RWPE1 (cell line): ENCODE data around the gene PIK3R2.
A peak's percentile ranks its signal among the peaks of the same experiment; 100 is the strongest.

Source experiments
- CTCF ChIA-PET: fragments of 350-600 bp; sonication (Branson Sonifier 250); formaldehyde crosslinking; extraction: SDS; loops from one replicate; lab custom pipeline; 2021; lab: Yijun Ruan, JAX
- POLR2A ChIA-PET: fragments of 400-600 bp; formaldehyde crosslinking; extraction: SDS; loops from one replicate; lab custom pipeline; 2020; ENCODE audit warnings: antibody characterized with exemption; ENCODE audit not compliant: low non-redundant PET; lab: Yijun Ruan, JAX
- DNase-seq: peaks from one replicate; pipeline ENCODE4 v3.0.0; 2012; ENCODE audit warnings: low spot score
- H3K27ac ChIP-seq: fragments of 450-650 bp; 2 replicates; pipeline ENCODE4 v1.5.1; 2017
- TF ChIP-seq, protein P1 (sequence below): fragments of 450-650 bp; conservative IDR thresholded peaks from 2 replicates; pipeline ENCODE4 v1.5.1; 2017; ENCODE audit warnings: low read depth, mild to moderate bottlenecking

Gene PIK3R2

DNA sequence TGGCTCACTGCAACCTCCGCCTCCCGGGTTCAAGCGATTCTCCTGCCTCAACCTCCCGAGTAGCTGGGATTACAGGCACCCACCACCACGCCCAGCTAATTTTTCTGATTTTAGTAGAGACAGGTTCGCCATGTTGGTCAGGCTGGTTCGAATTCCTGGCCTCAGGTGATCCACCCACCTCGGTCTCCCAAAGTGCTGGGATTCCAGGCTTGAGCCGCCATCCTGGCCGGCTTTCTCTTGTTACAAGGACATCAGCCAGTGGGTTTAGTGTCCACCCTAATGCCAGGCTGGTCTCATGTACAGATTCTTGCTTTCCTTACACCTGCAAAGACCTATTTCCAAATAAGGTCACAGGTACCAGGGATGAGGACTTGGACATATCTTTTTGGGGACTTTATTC, 6.8 kb downstream of the PIK3R2 start:
- TF ChIP-seq, protein P1, sequence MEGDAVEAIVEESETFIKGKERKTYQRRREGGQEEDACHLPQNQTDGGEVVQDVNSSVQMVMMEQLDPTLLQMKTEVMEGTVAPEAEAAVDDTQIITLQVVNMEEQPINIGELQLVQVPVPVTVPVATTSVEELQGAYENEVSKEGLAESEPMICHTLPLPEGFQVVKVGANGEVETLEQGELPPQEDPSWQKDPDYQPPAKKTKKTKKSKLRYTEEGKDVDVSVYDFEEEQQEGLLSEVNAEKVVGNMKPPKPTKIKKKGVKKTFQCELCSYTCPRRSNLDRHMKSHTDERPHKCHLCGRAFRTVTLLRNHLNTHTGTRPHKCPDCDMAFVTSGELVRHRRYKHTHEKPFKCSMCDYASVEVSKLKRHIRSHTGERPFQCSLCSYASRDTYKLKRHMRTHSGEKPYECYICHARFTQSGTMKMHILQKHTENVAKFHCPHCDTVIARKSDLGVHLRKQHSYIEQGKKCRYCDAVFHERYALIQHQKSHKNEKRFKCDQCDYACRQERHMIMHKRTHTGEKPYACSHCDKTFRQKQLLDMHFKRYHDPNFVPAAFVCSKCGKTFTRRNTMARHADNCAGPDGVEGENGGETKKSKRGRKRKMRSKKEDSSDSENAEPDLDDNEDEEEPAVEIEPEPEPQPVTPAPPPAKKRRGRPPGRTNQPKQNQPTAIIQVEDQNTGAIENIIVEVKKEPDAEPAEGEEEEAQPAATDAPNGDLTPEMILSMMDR = no peak
- POLR2A ChIA-PET = interaction anchor here (0.6 kb wide), 1 partner anchor 311 kb away, joined by 3 read pairs; no protein-coding TSS in a partner anchor
- DNase-seq = no peak
- CTCF ChIA-PET = interaction anchor here (0.6 to 2.6 kb wide), 3 partner anchors 47 to 856 kb away, joined by 3 to 8 read pairs (median 4); no protein-coding TSS in a partner anchor
- H3K27ac ChIP-seq = peak overlapping the region; percentile 99

DNA sequence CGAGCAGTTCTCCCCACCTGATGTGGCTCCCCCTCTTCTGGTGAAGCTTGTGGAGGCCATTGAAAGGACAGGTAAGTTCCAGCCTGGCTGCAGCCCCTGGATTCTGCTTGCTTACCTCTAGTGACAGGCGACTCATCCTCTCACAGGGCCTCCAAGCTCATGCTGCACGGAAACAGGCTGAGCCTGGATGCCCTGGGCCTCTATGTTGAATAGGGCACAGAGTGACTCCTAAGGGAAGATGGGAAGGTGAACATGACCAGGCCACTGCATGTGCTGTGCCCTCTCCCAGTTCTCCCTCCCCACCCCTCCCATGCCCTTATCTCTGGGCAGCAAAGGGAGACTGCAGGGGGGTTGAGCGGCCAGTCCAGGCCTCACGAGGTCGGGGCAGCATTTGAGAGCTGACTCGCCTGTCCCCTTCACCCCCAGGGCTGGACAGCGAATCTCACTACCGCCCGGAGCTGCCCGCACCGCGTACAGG, 7.6 kb downstream of the PIK3R2 start:
- ChIA-PET CTCF (interaction anchor here (0.6 to 2.6 kb wide), 4 partner anchors 14 to 71 kb away, joined by 3 to 8 read pairs (median 4); partner anchors contain the start of gene IFI30), POLR2A (interaction anchor here (0.6 kb wide), 2 partner anchors 243 to 312 kb away, joined by 3 to 7 read pairs; no protein-coding TSS in a partner anchor)
- H3K27ac ChIP-seq = peak overlapping the region; percentile 99

DNA sequence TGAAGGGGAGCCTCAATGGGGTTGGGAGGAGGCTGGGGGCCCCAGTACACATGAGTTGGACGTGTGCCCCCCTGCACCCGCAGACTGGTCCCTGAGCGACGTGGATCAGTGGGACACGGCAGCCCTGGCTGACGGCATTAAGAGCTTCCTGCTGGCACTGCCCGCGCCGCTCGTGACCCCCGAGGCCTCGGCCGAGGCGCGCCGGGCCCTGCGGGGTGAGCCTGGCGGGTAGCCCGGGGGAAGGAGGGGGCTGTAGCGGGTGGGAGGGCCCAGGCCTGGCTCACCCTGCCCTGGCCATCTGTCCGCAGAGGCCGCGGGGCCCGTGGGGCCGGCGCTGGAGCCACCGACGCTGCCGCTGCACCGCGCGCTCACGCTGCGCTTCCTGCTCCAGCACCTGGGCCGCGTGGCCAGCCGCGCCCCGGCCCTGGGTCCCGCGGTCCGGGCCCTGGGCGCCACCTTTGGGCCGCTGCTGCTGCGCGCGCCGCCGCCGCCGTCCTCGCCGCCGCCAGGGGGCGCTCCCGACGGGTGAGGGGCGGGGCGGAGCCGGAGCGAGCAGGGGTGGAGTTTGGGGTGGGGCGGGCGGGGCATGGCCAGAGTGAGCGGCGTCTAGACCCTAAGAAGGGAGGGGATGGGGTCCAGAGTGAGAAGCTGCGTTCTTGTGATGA, 8.1 kb downstream of the PIK3R2 start:
- ChIA-PET POLR2A (interaction anchor here (0.6 kb wide), 1 partner anchor 244 kb away, joined by 7 read pairs; no protein-coding TSS in a partner anchor), CTCF (interaction anchor here (0.5 to 2.6 kb wide), 9 partner anchors 9 to 172 kb away, joined by 3 to 8 read pairs (median 3); partner anchors contain the start of gene IFI30)
- TF ChIP-seq, protein P1 = peak; percentile 99
- peak; percentile 80 for DNase-seq
- H3K27ac ChIP-seq = peak overlapping the region; percentile 99

More for the DNA sequence above, 7.6 kb downstream of the PIK3R2 start:
- no peak for DNase-seq
- TF ChIP-seq, protein P1 = no peak

DNA sequence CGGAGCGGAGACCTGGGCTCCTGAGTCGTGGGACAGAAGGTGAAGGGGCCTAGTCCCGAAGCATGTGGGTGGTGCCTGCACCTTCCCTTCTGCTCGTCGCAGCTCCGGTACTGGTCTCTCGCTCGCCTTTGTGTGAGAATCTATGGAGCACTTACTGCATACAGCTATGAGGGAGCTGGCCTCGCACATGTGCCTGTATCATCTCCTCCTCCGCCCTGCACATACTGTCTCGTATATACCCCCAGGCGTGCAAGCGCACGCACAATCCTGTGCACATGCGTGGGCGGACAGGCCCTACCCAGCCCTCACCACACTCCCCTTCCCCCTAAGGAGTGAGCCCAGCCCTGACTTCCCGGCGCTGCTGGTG, 8.7 kb downstream of the PIK3R2 start:
- TF ChIP-seq, protein P1 = no peak; the same call in none of the 2 replicates
- peak overlapping the region; percentile 99 for H3K27ac ChIP-seq
- POLR2A ChIA-PET = no interaction called here
- DNase-seq = no peak
- CTCF ChIA-PET = interaction anchor here (0.6 to 2.6 kb wide), 7 partner anchors 9 to 509 kb away, joined by 3 to 8 read pairs (median 4); no protein-coding TSS in a partner anchor

DNA sequence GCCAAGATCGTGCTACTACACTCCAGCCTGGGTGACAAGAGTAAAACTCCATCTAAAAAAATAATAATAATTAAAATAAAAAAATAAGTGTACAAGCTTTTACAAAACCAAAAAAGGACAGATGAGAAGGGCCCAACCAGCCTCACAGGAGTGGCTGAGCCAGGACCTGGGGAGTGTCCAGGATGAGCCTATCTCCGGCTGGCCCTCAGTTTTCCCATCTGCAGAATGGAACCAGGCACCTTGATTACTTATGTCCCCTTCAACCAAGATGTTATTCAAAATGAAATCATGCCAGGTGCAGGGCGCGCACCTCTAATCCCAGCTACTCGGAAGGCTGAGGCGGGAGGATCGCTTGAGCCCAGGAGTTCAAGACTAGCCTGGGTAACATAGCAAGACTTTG, 11.1 kb downstream of the PIK3R2 start:
- ChIA-PET CTCF (no interaction called here), POLR2A (no interaction called here)
- TF ChIP-seq, protein P1 = no peak
- H3K27ac ChIP-seq = peak overlapping the region; percentile 99
- no peak for DNase-seq

DNA sequence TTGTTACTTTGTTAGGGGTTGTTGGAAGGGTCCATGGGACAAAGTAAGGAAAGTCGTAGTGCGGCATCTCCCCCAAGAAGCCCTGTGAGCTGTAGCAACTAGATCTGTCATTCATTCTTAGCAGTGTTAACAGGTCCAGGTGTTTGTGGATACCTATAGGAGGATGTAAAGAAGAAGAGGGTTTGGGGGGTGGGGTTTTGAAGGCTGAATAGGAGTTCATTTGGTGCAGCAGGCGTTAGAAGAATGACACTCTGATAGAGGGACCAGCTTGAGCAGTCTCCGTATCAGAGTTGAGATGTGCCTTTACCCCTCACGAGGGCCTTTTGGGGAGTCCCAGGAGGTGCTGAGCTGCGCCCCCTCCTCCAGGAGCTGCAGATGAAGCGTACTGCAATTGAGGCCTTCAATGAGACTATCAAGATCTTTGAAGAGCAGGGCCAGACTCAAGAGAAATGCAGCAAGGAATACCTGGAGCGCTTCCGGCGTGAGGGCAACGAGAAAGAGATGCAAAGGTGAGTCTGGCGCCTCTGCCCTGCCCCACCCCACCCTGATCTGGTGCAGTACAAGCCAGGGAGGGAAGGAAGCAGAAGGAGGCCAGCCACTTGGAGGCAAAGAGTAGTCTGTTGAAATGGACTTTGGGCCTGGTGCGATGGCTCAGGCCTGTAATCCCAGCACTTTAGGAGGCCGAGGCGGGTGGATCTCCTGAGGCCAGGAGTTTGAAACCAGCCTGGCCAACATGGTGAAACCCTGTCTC, 13.0 kb downstream of the PIK3R2 start:
- ChIA-PET POLR2A (interaction anchor here (0.6 kb wide), 2 partner anchors 26 to 56 kb away, joined by 4 read pairs; no protein-coding TSS in a partner anchor), CTCF (interaction anchor here (0.6 kb wide), 1 partner anchor 58 kb away, joined by 3 read pairs; no protein-coding TSS in a partner anchor)
- TF ChIP-seq, protein P1 = no peak
- H3K27ac ChIP-seq = peak overlapping the region; percentile 54
- DNase-seq = no peak
